Right atrium auricular region (tissue), 2 donors: ENCODE measurements around the gene MYO16. TPM values are rescaled to one million over a fixed set of nuclear protein-coding genes. Genes with fewer than 3 reads are reported as not detected.

Experiments used
- DNase-seq: peaks from one replicate; pipeline ENCODE4 v3.0.0-alpha.2; 2019; ENCODE audit warnings: low spot score
- H3K27ac ChIP-seq, 2 donors: fragments of 200-600 bp; sonication (generic); 1 replicate in 1 of 2; 2 replicates in 1 of 2; pipeline ENCODE4 v1.5.1; 2016 to 2019
- H3K27me3 ChIP-seq, 2 donors: fragments of 200-600 bp; sonication (generic); one replicate each; pipeline versions ENCODE4 v1.5.1 to v1.6.0; 2017 to 2019
- H3K36me3 ChIP-seq: fragments of 200-600 bp; sonication (generic); one replicate; pipeline ENCODE4 v1.5.1; 2016
- H3K4me1 ChIP-seq, 2 donors: fragments of 200-600 bp; sonication (generic); one replicate each; pipeline versions ENCODE4 v1.5.1 to v1.6.0; 2017 to 2019
- H3K4me3 ChIP-seq, 2 donors: fragments of 200-600 bp; sonication (generic); 1 replicate in 1 of 2; 2 replicates in 1 of 2; pipeline ENCODE4 v1.5.1; 2017 to 2019; ENCODE audit warnings: mild to moderate bottlenecking in 1 of 2, moderate library complexity in 1 of 2
- H3K9me3 ChIP-seq, 2 donors: fragments of 200-600 bp; sonication (generic); one replicate each; pipeline ENCODE4 v1.5.1; 2019
- CTCF ChIP-seq, 2 donors: fragments of 200-600 bp; sonication (generic); IDR thresholded peaks; one replicate each; pipeline ENCODE4 v1.5.1; 2019; ENCODE audit warnings: antibody characterized with exemption in 2 of 2
- total RNA-seq, 2 donors: library from RNA; depleted of rRNA; stranded (reverse); fragments of >200 nt; gene quantifications; one replicate each; pipeline ENCODE4 v1.1.0, GENCODE V29; 2016

The MYO16 gene
- total RNA-seq, 2 donors from 2014 or later = 1.1 to 1.8 TPM

- H3K36me3 ChIP-seq = no peaks in the 10 kb centered on the region
- no peak for TF ChIP-seq CTCF (IDR thresholded peaks at IDR 0.05)
- H3K27ac ChIP-seq = no peak overlapping the region
- no peak for DNase-seq
- H3K9me3 ChIP-seq = no peaks in the 10 kb centered on the region
- H3K4me3 ChIP-seq = no peak overlapping the region
- H3K4me1 ChIP-seq = no peaks in the 10 kb centered on the region
- H3K27me3 ChIP-seq = no peaks in the 10 kb centered on the region
These were observed 571.1 kb downstream of the MYO16 start for GRCh38 chr13:109200556-109200955.

GRCh38 chr13:109203587-109203986 is 574.2 kb downstream of the MYO16 start:
- TF ChIP-seq CTCF (IDR thresholded peaks at IDR 0.05) = no peak
- H3K36me3 ChIP-seq = no peaks in the 10 kb centered on the region
- no peak for DNase-seq
- no peak overlapping the region for H3K4me3 ChIP-seq
- no peak overlapping the region for H3K27ac ChIP-seq
- no peaks in the 10 kb centered on the region for H3K27me3 ChIP-seq
- no peaks in the 10 kb centered on the region for H3K4me1 ChIP-seq
- H3K9me3 ChIP-seq = no peaks in the 10 kb centered on the region

- Histone ChIP-seq H3K9me3 (no peaks in the 10 kb centered on the region), H3K27ac (no peak overlapping the region), H3K36me3 (no peaks in the 10 kb centered on the region), H3K4me1 (no peaks in the 10 kb centered on the region), H3K4me3 (no peak overlapping the region), H3K27me3 (no peaks in the 10 kb centered on the region)
- TF ChIP-seq CTCF (IDR thresholded peaks at IDR 0.05) = no peak
- DNase-seq = no peak
These were observed 574.8 kb downstream of the MYO16 start for GRCh38 chr13:109204252-109204651.

GRCh38 chr13:109204657-109205056 is 575.2 kb downstream of the MYO16 start:
- H3K4me1 ChIP-seq = no peaks in the 10 kb centered on the region
- H3K27me3 ChIP-seq = no peaks in the 10 kb centered on the region
- H3K27ac ChIP-seq = no peak overlapping the region
- no peaks in the 10 kb centered on the region for H3K9me3 ChIP-seq
- H3K4me3 ChIP-seq = no peak overlapping the region
- no peak for TF ChIP-seq CTCF (IDR thresholded peaks at IDR 0.05)
- H3K36me3 ChIP-seq = no peaks in the 10 kb centered on the region
- no peak for DNase-seq

- H3K4me3 ChIP-seq = no peak overlapping the region
- DNase-seq = no peak
- H3K4me1 ChIP-seq = no peaks in the 10 kb centered on the region
- no peak for TF ChIP-seq CTCF (IDR thresholded peaks at IDR 0.05)
- H3K27ac ChIP-seq = no peak overlapping the region
- no peaks in the 10 kb centered on the region for H3K9me3 ChIP-seq
- no peaks in the 10 kb centered on the region for H3K36me3 ChIP-seq
- no peaks in the 10 kb centered on the region for H3K27me3 ChIP-seq
These were observed 575.9 kb downstream of the MYO16 start for GRCh38 chr13:109205315-109205714.

GRCh38 chr13:109206616-109207015 is 577.2 kb downstream of the MYO16 start:
- TF ChIP-seq CTCF (IDR thresholded peaks at IDR 0.05) = no peak
- Histone ChIP-seq H3K4me1 (no peaks in the 10 kb centered on the region), H3K9me3 (no peaks in the 10 kb centered on the region), H3K27ac (no peak overlapping the region), H3K4me3 (no peak overlapping the region), H3K36me3 (no peaks in the 10 kb centered on the region), H3K27me3 (no peaks in the 10 kb centered on the region)
- DNase-seq = no peak
